Measurements from ENCODE around the gene CASZ1.

CASZ1 gene

DNA sequence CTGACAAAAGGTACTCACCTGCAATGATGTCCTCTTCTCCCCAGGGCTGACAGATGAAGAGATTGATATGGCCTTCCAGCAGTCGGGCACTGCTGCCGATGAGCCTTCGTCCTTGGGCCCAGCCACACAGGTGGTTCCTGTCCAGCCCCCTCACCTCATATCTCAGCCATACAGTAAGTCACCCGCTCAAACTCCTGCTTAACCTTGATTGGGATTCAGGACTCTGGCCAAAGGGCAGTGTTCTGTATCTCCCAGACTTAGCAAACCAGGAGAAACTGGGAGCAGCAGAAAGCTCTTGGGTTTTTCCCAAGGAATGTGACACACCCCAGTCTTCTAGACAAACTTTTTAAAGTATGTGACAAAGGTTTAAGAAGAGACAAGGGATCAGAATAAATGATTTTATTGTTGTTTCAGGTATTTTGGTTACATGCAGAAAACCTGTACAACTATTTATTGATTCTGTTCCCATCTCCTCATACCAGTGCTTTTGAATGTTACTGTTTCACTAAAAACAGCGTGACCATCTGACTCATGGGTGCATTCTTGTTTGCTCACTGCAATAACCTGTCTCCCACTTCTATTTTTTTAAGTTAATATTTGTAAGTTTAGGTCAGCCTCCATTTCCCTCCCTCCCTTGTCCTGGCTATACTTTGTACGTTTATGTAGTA lies 197.1 kb downstream of the CASZ1 start:
- no peak for DNase-seq (ENCODE audit: low read depth)

DNA sequence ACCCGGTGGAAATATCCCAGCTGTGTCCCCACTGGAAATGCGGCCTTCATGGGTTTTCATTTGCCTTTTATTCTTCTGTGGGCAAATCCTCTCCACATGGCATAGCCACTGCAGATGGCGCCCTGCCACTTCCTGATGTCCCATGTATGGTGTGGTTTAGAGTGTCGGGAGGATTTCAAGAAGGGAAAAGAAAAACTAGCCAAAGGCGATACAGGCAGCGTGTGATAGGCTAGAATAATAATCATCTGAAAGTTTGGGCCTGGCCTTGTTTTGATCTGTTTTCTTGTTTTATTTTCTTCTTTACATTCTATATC lies 198.1 kb downstream of the CASZ1 start:
- DNase-seq (ENCODE audit: low read depth): no peak

DNA sequence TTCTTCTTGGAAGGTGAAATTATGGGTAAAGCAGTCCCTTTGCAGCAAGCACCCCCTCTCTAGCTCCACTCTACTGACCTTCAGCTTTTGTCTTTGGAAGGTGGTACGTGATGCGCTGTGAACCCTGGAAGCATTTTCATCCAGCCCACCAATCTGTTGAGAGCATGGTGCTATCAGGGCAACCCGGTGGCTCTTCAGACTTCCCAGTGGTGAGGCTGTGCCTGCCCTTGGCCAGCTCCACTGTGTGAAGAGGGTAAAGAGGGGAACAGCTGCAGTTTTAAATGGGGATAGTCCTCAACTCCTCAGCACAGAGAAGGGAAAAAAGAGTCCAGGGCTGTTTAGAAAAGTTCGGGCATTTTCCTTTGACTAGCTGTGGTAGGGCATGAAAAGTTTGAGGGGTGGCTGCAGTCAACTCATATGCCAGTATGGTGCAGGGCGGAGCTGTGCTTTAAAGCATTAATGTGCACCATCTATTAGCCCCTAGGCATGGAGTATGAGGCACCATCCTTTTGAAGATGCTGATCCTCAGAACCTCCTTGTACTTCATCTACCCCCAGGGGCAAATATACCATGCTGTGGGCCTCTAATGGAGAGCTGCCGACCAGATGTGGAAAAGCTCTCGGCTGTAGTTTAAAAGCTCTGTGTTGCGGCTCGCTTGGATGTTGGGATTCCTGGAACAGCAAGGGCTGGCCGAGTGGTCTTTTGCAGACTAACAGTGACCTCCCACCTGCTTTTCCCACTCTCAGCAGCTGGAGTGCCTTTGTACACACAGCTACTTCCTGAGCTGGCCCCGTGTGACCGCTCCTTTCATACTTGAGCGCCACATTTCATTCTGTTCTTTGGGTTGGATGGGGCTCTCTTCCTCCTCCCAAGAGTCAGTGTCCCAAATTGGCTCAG lies 198.7 kb downstream of the CASZ1 start:
- DNase-seq (ENCODE audit: low read depth): no peak

DNA sequence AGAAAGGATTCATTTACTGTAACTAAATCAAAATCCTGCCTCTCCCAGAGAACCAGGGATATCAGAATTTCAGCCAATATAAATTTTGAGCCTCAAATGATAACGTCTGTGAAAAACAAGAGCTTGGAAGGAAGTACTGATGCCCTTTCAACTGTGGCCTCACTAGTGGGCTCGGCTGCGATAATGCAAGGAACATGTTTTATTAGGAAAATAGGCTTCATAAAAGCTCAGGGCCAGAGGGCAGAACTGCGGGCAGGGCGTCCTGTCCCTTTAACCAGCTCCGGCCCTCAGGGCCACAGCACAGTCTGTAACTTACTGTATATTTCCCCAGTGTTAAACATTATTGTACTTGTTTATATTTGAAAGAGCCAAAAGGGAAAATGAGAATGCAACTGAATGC lies 199.7 kb downstream of the CASZ1 start:
- no peak for DNase-seq (ENCODE audit: low read depth)

DNA sequence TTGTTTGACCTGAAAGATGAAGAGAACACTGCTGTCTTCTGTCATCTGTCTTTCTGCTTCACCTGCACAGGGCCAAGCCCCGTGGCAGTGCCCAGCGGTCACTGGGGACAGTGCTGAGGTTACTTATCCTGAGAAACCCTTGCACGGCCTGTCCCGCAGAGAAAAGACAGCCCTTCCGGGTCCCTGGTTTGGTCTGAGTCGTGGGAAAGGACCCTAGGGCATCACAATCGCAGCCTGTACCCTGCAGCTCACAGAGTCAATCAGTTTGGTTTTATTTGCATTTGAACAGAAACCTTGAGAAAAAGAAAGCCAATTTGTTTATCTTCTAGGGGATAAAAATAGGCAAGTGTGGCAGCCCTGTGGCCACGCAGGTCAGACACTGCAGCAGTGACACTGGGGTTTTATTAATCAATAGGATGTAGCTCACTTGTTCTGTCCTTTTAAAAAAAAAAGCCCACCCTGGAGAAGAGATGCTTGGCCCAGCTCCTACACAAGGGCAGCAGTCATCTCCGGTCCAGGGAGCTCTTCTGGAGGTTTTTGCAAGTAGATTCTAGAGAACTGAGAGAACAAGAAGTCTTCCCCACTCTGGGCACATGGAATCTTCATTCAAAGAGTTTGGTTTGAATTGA lies 201.7 kb downstream of the CASZ1 start:
- no peak for DNase-seq (ENCODE audit: low read depth)

DNA sequence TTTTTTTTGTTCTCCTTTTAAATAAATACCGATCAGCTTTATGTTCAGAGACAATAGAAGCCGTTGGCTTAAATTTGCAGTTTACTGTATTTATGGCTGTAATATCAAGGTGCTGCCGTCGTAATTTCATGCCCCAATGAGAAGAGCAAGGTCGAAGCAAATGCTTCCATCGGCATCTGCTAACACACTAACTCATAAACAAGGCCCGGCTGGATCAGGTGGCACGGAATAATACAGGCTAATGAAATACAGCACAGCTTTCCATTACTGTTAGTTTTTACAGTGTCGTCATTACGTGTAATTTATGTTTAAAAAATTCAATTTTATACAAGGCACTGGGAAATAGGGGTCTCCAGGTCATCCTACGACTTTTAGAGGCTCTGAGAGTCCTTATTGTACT lies 202.7 kb downstream of the CASZ1 start:
- no peak for DNase-seq (ENCODE audit: low read depth)

DNA sequence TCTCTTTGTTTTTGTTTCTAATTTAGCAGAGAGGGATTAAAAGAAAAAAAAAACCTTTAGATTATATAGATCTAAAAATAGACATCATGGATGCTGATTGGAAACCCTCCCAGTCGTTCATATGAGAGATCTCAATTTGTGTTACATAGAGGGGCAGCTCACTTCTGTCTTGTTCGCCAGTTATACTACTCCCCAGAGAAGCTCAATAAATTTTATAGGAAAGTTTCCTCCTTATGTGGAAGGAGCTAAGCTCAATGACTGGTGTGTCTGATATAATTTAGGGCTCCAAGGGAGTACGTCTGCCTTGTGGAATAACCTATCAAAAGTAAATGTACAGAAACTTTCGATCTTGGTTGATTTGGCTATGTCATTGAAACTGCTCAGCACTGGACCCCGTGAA lies 204.1 kb downstream of the CASZ1 start:
- no peak for DNase-seq (ENCODE audit: low read depth)

DNA sequence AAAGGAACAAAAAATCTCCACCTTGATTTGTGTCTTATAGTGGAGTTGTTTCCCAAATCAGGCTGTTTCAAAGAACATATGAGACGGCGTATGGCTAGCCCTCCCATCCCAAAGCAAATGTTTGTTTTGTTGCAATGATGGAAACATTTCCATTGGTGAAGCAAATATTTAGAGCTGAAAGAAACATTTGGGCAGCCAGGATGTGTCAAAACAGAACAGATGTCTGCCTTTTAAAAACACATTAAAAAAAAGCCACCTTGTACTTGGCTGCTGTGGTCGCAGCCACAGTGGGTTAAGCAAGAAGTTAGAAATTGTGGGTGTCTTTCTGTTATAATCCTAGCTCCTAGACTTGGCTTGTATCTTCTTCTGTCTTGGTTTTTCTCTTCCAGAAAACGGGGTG lies 205.4 kb downstream of the CASZ1 start:
- DNase-seq (ENCODE audit: low read depth): no peak

DNA sequence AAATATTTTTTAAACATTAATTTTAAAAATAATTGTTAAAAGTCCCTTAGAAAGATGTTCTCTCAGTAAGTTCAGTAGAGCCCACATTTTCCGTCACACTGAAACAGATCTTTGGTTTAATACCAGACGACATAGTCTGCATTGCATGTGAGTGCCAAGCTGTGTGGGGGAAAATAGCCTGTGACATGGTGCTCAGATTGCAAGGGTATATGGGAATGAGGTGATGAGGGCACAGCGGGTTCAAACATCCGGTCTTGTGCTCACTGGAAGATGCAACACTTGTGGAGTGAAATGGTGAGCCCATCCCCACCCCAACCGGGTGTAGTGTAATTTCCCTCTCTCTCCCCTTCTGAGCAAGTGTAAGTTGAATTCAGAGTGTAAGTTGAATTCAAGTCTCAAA lies 207.4 kb downstream of the CASZ1 start:
- DNase-seq (ENCODE audit: low read depth): no peak

DNA sequence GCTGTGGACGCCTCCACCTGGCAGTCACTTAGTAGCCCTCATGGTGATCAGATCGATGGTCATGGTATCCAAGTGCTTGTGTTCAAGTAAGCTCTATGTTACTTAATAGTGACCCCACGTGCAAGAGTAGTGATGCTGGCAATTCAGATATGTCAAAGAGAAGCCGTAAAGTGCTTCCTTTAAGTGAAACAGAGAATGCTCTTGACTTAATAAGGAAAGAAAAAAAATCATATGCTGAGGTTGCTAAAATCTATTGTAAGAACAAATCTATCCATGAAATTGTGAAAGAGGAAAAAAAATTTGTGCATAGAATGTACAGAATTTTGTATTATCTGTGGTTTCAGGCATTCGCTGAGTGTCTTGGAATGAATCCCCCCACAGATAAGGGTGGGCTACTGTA lies 207.8 kb downstream of the CASZ1 start:
- no peak for DNase-seq (ENCODE audit: low read depth)

Measured in T follicular helper cell (primary cell).